Body of pancreas (tissue), 4 donors: ENCODE data around the gene DFFB. TPM values are rescaled to one million over a fixed set of nuclear protein-coding genes. Genes with fewer than 3 reads are reported as not detected.

Experiments
- ATAC-seq: fragments of 150-250 bp; one replicate; pipeline ENCODE4 v1.9.1; 2016
- DNase-seq, 4 donors: peaks; one replicate each; pipeline ENCODE4 v3.0.0-alpha.2; 2019
- H3K27ac ChIP-seq, 4 donors: fragments of 200-600 bp; sonication (generic); 1 replicate in 3 of 4; 2 replicates in 1 of 4; pipeline versions ENCODE4 v1.5.1 to v1.6.1; 2016 to 2019; ENCODE audit warnings: mild to moderate bottlenecking in 1 of 4, mixed read lengths in 1 of 4, moderate library complexity in 1 of 4
- H3K27me3 ChIP-seq, 2 donors: fragments of 200-600 bp; sonication (generic); one replicate each; pipeline ENCODE4 v1.6.0; 2016; ENCODE audit warnings: mild to moderate bottlenecking in 1 of 2
- H3K36me3 ChIP-seq, 2 donors: fragments of 200-600 bp; sonication (generic); replicated peaks in 1 of 2; 2 replicates each; pipeline ENCODE4 v1.5.1; 2016; ENCODE audit warnings: low read depth in 2 of 2; ENCODE audit not compliant: insufficient read depth in 1 of 2
- H3K4me1 ChIP-seq: fragments of 200-600 bp; sonication (generic); one replicate; pipeline ENCODE4 v1.6.0; 2016
- H3K4me3 ChIP-seq, 2 donors: fragments of 200-600 bp; sonication (generic); 1 replicate in 1 of 2; 2 replicates in 1 of 2; pipeline ENCODE4 v1.5.1; 2016 to 2019
- H3K9me3 ChIP-seq, 3 donors: fragments of 200-600 bp; sonication (generic); 1 replicate in 2 of 3; 2 replicates in 1 of 3; pipeline ENCODE4 v1.5.1; 2016
- CTCF ChIP-seq, 7 experiments: fragments of 450-650 bp in 4 of 7; fragments of 200-600 bp in 3 of 7; sonication (generic) in 3 of 7; IDR thresholded peaks; one replicate each; pipeline ENCODE4 v1.5.1; 2016 to 2019; ENCODE audit warnings: antibody characterized with exemption in 7 of 7
- POLR2A ChIP-seq, 3 donors: fragments of 450-650 bp; IDR thresholded peaks; one replicate each; pipeline ENCODE4 v1.6.1; 2016; ENCODE audit warnings: antibody characterized with exemption in 3 of 3, mild to moderate bottlenecking in 2 of 3
- WGBS, 2 donors: methylation state at CpG; one replicate each; pipeline ENCODE4 v1.1.5; 2017; 5-methylcytosine and 5-hydroxymethylcytosine counted together
- intact Hi-C: fragments of 100-400 bp; cut with DNase I; formaldehyde crosslinking; loops from one replicate; pipeline ENCODE4 v1.15.1; 2023
- total RNA-seq, 2 donors: library from RNA; depleted of rRNA; stranded (reverse); fragments of >200 nt; gene quantifications; one replicate each; pipeline ENCODE4 v1.1.0, GENCODE V29; 2016

Gene DFFB
- total RNA-seq, 2 donors from 2014 or later: 6.5 to 13.5 TPM

GRCh38 chr1:3880429-3881192, 23.3 kb downstream of the DFFB start:
- ATAC-seq: no peak
- H3K4me3 ChIP-seq: no peak overlapping the region
- intact Hi-C loops: no loop called here

GRCh38 chr1:3881193-3881480, 23.9 kb downstream of the DFFB start:
- H3K27me3 ChIP-seq: no peaks in the 10 kb centered on the region
- peaks cover 0 to 4% of the 10 kb centered on the region in 2 donors for H3K36me3 ChIP-seq
- 86 to 94% methylated on average over 3 to 5 of the region's 5 CpGs for WGBS, 2 donors
- H3K4me1 ChIP-seq: no peaks in the 10 kb centered on the region
- no peak overlapping the region for H3K4me3 ChIP-seq
- no peak for ATAC-seq
- H3K9me3 ChIP-seq: no peaks in the 10 kb centered on the region
- DNase-seq: no peak
- TF ChIP-seq POLR2A (IDR thresholded peaks at IDR 0.05): no peak
- TF ChIP-seq CTCF (IDR thresholded peaks at IDR 0.05): no peak
- intact Hi-C loops: no loop called here
- peak overlapping the region in 1 of 4 donors; percentile 52 for H3K27ac ChIP-seq

More at GRCh38 chr1:3880429-3881192, 23.3 kb downstream of the DFFB start:
- Histone ChIP-seq H3K9me3 (no peaks in the 10 kb centered on the region), H3K4me1 (no peaks in the 10 kb centered on the region), H3K27me3 (no peaks in the 10 kb centered on the region), H3K36me3 (peaks cover 0 to 3% of the 10 kb centered on the region in 2 donors), H3K27ac (peak overlapping the region in 2 of 4 donors; percentile 52 to 59)
- TF ChIP-seq POLR2A (IDR thresholded peaks at IDR 0.05): no peak
- no peak for DNase-seq
- 91 to 96% methylated on average over 14 to 16 of the region's 20 CpGs for WGBS, 2 donors

- H3K4me1 ChIP-seq: no peaks in the 10 kb centered on the region
- 91 to 96% methylated on average over 18 of the region's 18 CpGs for WGBS, 2 donors
- H3K27ac ChIP-seq: no peak overlapping the region
- TF ChIP-seq POLR2A (IDR thresholded peaks at IDR 0.05) (no peak), CTCF (IDR thresholded peaks at IDR 0.05) (no peak)
- intact Hi-C loops: no loop called here
- H3K4me3 ChIP-seq: no peak overlapping the region
- no peaks in the 10 kb centered on the region for H3K9me3 ChIP-seq
- no peak for DNase-seq
- no peaks in the 10 kb centered on the region for H3K27me3 ChIP-seq
- H3K36me3 ChIP-seq: peaks cover 0 to 10% of the 10 kb centered on the region in 2 donors
- no peak for ATAC-seq
Observed at GRCh38 chr1:3883194-3883925, 26.1 kb downstream of the DFFB start.

- Histone ChIP-seq H3K27ac (no peak overlapping the region), H3K36me3 (peaks cover 0 to 12% of the 10 kb centered on the region in 2 donors), H3K9me3 (no peaks in the 10 kb centered on the region), H3K4me3 (no peak overlapping the region), H3K4me1 (no peaks in the 10 kb centered on the region), H3K27me3 (no peaks in the 10 kb centered on the region)
- intact Hi-C loops: no loop called here
- 90 to 93% methylated on average over 13 of the region's 13 CpGs for WGBS, 2 donors
- DNase-seq (no peak), ATAC-seq (no peak)
- TF ChIP-seq POLR2A (IDR thresholded peaks at IDR 0.05) (no peak), CTCF (IDR thresholded peaks at IDR 0.05) (no peak)
Observed at GRCh38 chr1:3884966-3885365, 27.7 kb downstream of the DFFB start.

- Histone ChIP-seq H3K27ac (no peak overlapping the region), H3K9me3 (no peaks in the 10 kb centered on the region), H3K4me3 (no peak overlapping the region), H3K4me1 (no peaks in the 10 kb centered on the region), H3K36me3 (peaks cover 5 to 12% of the 10 kb centered on the region in 2 donors), H3K27me3 (no peaks in the 10 kb centered on the region)
- intact Hi-C loops: no loop called here
- DNase-seq: no peak
- no peak for ATAC-seq
- 81 to 84% methylated on average over 7 of the region's 7 CpGs for WGBS, 2 donors
- no peak for TF ChIP-seq POLR2A (IDR thresholded peaks at IDR 0.05)
- TF ChIP-seq CTCF (IDR thresholded peaks at IDR 0.05): no peak
Observed at GRCh38 chr1:3885611-3886010, 28.3 kb downstream of the DFFB start.
